NCI-H2107 treated with DMSO at 0.1 percent for 48 hours (cell line): ENCODE data around the gene TRIM40.

ENCODE experiments used
- DNase-seq: peaks from one replicate; lab custom pipeline; 2025; ENCODE audit not compliant: unreplicated experiment; lab: John Stamatoyannopoulos, UW

Gene TRIM40

GRCh38 chr6:30147096-30147495, 11.2 kb downstream of the TRIM40 start:
- DNase-seq: no peak

GRCh38 chr6:30149234-30149633, 13.3 kb downstream of the TRIM40 start:
- no peak for DNase-seq

GRCh38 chr6:30149858-30150550, 14.1 kb downstream of the TRIM40 start:
- no peak for DNase-seq

GRCh38 chr6:30150671-30151395, 14.9 kb downstream of the TRIM40 start:
- no peak for DNase-seq

- DNase-seq: no peak
Observed at GRCh38 chr6:30151580-30151979, 15.6 kb downstream of the TRIM40 start.

GRCh38 chr6:30152016-30152673, 16.2 kb downstream of the TRIM40 start:
- no peak for DNase-seq

GRCh38 chr6:30152910-30153610, 17.1 kb downstream of the TRIM40 start:
- no peak for DNase-seq

- no peak for DNase-seq
Observed at GRCh38 chr6:30154061-30154460, 18.1 kb downstream of the TRIM40 start.

GRCh38 chr6:30154709-30155519, 19.0 kb downstream of the TRIM40 start:
- no peak for DNase-seq

GRCh38 chr6:30155520-30156261, 19.8 kb downstream of the TRIM40 start:
- DNase-seq: no peak

- no peak for DNase-seq
Observed at GRCh38 chr6:30156262-30156599, 20.3 kb downstream of the TRIM40 start.

- DNase-seq: no peak
Observed at GRCh38 chr6:30156774-30157173, 20.8 kb downstream of the TRIM40 start.

- DNase-seq: no peak
Observed at GRCh38 chr6:30157581-30157980, 21.6 kb downstream of the TRIM40 start.

GRCh38 chr6:30157999-30158398, 22.1 kb downstream of the TRIM40 start:
- DNase-seq: no peak

GRCh38 chr6:30158475-30159040, 22.6 kb downstream of the TRIM40 start:
- no peak for DNase-seq

- no peak for DNase-seq
Observed at GRCh38 chr6:30160008-30160784, 24.3 kb downstream of the TRIM40 start.

- no peak for DNase-seq
Observed at GRCh38 chr6:30160785-30161531, 25.0 kb downstream of the TRIM40 start, which contains the start of gene TRIM10. TSS of gene TRIM10 (minus strand) at chr6:30161211. CDS start at chr6:30160858, 353 bp downstream.
